ENCODE results near the gene PARD6A.
"Not testable (repeated sequence)": the region's sequence is repeated elsewhere in the genome, so short reads cannot be mapped to it uniquely, and the experiment has no call there.

Gene PARD6A

GRCh38 chr16:67683767-67684166 lies 23.0 kb downstream of the PARD6A start:
- DNase-seq (ENCODE audit: extremely low read depth in 1 of 2, low read depth in 1 of 2): no peak

- DNase-seq (ENCODE audit: extremely low read depth in 1 of 2, low read depth in 1 of 2): no peak
Observed at GRCh38 chr16:67685388-67686112, 24.8 kb downstream of the PARD6A start.

- not testable (repeated sequence) for DNase-seq (ENCODE audit: extremely low read depth in 1 of 2, low read depth in 1 of 2)
Observed at GRCh38 chr16:67693517-67694285, 32.9 kb downstream of the PARD6A start.

GRCh38 chr16:67694611-67695010 lies 33.9 kb downstream of the PARD6A start:
- DNase-seq (ENCODE audit: extremely low read depth in 1 of 2, low read depth in 1 of 2): no peak

- DNase-seq (ENCODE audit: extremely low read depth in 1 of 2, low read depth in 1 of 2): no peak
Observed at GRCh38 chr16:67697422-67698185, 36.8 kb downstream of the PARD6A start.

- DNase-seq (ENCODE audit: extremely low read depth in 1 of 2, low read depth in 1 of 2): no peak
Observed at GRCh38 chr16:67699265-67699664, 38.5 kb downstream of the PARD6A start.

- DNase-seq (ENCODE audit: extremely low read depth in 1 of 2, low read depth in 1 of 2): no peak
Observed at GRCh38 chr16:67701420-67701819, 40.7 kb downstream of the PARD6A start.

GRCh38 chr16:67702130-67702529 lies 41.4 kb downstream of the PARD6A start:
- DNase-seq (ENCODE audit: extremely low read depth in 1 of 2, low read depth in 1 of 2): no peak

- no peak for DNase-seq (ENCODE audit: extremely low read depth in 1 of 2, low read depth in 1 of 2)
Observed at GRCh38 chr16:67703626-67704025, 42.9 kb downstream of the PARD6A start.

- no peak for DNase-seq (ENCODE audit: extremely low read depth in 1 of 2, low read depth in 1 of 2)
Observed at GRCh38 chr16:67704110-67704509, 43.4 kb downstream of the PARD6A start.

GRCh38 chr16:67707210-67707609 lies 46.5 kb downstream of the PARD6A start:
- no peak for DNase-seq (ENCODE audit: extremely low read depth in 1 of 2, low read depth in 1 of 2)

- no peak for DNase-seq (ENCODE audit: extremely low read depth in 1 of 2, low read depth in 1 of 2)
Observed at GRCh38 chr16:67707790-67708189, 47.0 kb downstream of the PARD6A start.

GRCh38 chr16:67708368-67708771 lies 47.6 kb downstream of the PARD6A start:
- DNase-seq (ENCODE audit: extremely low read depth in 1 of 2, low read depth in 1 of 2): no peak

GRCh38 chr16:67709050-67709449 lies 48.3 kb downstream of the PARD6A start:
- no peak for DNase-seq (ENCODE audit: extremely low read depth in 1 of 2, low read depth in 1 of 2)

GRCh38 chr16:67710607-67711006 lies 49.8 kb downstream of the PARD6A start:
- no peak for DNase-seq (ENCODE audit: extremely low read depth in 1 of 2, low read depth in 1 of 2)
